Colon (tissue), 2 donors: ENCODE results near the gene POLR2E.

Source experiments
- FAIRE-seq: peaks from 2 replicates; lab custom pipeline; 2012; peaks lifted over from hg19 to GRCh38; lab: Jason Lieb, UNC
- donor health status: control.
- donor health status: control.

Gene POLR2E

DNA sequence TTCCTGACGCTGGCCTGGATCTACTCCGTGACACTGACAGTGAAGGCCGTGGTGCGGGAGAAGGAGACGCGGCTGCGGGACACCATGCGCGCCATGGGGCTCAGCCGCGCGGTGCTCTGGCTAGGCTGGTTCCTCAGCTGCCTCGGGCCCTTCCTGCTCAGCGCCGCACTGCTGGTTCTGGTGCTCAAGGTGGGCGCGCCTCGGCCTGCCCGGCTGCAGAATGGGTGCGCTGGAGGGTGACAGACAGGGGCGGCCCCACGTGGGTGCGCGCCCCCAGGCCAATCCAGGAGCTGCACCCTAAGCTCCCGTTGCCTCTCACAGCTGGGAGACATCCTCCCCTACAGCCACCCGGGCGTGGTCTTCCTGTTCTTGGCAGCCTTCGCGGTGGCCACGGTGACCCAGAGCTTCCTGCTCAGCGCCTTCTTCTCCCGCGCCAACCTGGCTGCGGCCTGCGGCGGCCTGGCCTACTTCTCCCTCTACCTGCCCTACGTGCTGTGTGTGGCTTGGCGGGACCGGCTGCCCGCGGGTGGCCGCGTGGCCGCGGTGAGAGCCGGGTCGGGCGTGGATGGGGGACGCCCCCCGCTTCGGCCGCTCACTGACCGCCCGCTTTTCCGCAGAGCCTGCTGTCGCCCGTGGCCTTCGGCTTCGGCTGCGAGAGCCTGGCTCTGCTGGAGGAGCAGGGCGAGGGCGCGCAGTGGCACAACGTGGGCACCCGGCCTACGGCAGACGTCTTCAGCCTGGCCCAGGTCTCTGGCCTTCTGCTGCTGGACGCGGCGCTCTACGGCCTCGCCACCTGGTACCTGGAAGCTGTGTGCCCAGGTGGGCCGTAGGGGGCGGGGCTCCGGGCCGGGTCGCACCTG is 48.1 kb downstream of the POLR2E start:
- no peak for FAIRE-seq

DNA sequence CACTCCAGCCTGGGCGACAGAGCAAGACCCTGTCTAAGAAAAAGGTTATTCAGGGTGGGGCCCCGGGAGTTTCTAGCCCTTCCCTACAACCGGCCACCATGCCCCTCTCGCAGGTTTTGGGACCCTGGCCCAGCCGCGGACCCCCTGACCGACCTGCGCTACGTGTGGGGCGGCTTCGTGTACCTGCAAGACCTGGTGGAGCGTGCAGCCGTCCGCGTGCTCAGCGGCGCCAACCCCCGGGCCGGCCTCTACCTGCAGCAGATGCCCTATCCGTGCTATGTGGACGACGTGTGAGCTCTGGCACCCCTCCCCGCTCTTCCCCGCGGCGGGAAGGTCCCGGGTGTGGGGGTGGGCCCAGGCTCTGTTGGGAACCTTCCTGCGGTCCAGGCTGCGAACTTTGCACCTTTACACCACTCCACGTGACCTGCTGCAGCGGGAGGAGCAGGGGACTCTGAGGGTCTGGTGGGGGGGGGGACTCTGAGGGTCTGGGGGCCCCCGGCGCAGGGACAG is 49.0 kb downstream of the POLR2E start:
- FAIRE-seq: no peak

DNA sequence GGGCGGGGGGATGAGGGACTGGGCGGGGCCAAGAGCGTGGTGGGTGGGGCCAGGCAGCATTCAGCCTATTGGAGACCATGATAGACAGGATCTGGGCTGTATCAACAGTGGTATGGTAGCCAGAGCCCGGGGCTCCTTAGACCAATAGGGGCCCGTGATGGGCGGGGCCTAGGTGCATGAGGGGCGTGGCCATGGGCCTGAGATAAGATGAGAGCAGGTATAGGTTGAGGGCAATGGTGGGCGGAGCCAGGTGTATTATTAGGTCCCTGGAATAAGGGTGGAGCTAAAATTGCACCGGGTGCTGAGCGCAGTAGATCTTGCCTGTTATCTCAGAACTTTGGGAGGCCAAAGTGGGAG is 50.0 kb downstream of the POLR2E start:
- no peak for FAIRE-seq

DNA sequence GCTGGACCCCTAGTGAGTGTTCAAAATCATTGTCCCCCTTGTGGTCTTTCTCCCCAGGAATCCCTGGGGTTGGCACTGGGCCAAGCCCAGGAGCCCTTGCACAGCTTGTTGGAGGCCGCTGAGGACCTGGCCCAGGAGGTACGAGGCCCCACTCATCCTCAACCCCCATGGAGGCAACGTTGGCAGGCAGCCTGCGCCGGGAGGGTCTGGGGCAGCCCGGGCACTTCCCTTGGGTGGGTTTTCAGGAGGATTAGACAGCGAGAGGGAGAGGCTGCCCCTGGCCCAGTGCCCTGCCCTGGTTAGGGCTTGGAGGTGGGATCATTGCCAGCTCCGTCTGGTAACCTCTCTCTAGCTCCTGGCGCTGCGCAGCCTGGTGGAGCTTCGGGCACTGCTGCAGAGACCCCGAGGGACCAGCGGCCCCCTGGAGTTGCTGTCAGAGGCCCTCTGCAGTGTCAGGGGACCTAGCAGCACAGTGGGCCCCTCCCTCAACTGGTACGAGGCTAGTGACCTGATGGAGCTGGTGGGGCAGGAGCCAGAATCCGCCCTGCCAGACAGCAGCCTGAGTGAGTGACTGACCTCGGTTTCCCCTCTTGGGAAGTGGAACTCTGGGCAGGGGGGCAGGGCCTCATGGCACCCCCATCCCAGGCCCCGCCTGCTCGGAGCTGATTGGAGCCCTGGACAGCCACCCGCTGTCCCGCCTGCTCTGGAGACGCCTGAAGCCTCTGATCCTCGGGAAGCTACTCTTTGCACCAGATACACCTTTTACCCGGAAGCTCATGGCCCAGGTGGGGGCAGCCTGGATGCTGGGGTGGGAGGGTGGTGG is 52.3 kb downstream of the POLR2E start:
- no peak for FAIRE-seq

DNA sequence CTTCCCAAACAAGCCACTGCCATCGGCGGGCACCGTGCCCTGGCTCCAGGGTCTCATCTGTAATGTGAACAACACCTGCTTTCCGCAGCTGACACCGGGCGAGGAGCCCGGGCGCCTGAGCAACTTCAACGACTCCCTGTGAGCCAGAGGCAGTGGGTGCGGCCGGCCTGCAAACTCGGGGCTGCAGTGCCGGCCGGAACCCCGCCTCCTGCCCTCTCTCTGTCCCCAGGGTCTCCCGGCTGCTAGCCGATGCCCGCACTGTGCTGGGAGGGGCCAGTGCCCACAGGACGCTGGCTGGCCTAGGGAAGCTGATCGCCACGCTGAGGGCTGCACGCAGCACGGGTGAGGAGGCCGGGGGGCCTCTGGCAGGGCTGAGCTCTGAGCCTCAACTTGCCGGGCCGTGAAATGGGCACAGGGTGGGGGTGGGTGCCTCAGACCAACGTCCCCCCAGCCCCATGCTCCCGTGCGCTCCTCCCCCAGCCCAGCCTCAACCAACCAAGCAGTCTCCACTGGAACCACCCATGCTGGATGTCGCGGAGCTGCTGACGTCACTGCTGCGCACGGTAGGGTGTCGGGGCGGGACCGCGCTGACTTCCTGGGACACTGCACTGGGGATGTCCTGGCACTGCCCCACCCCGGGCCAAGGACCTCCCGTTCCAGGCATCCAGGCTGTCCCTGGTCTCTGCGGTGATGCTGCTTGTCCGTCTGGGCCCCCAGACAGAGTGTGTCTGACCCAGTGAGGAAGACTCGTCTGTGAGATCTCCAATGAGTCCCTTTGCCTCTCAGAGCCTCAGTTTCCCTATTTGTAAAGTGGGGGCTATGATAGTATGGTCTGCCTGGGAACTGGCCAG is 53.1 kb downstream of the POLR2E start:
- no peak for FAIRE-seq

DNA sequence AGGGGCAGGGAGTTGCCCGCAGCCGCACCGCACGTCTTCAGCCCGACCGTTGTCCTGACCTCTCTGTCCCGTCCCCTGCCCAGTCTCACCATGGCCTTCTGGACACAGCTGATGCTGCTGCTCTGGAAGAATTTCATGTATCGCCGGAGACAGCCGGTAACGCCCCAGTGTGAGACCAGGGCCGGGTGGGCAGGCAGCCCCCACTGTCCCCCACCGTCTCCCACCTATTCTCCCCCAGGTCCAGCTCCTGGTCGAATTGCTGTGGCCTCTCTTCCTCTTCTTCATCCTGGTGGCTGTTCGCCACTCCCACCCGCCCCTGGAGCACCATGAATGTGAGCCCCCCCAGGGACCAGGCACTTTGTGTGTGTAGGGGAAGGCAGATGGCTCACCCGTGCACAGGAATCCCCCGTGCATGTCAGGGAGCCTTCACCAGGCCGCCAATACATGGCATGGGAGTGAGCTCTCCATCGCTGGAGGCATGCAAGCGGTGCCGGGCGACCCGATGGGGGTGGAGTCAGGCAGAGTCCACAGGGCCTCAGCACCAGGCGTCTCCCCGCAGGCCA is 53.8 kb downstream of the POLR2E start:
- FAIRE-seq: no peak

DNA sequence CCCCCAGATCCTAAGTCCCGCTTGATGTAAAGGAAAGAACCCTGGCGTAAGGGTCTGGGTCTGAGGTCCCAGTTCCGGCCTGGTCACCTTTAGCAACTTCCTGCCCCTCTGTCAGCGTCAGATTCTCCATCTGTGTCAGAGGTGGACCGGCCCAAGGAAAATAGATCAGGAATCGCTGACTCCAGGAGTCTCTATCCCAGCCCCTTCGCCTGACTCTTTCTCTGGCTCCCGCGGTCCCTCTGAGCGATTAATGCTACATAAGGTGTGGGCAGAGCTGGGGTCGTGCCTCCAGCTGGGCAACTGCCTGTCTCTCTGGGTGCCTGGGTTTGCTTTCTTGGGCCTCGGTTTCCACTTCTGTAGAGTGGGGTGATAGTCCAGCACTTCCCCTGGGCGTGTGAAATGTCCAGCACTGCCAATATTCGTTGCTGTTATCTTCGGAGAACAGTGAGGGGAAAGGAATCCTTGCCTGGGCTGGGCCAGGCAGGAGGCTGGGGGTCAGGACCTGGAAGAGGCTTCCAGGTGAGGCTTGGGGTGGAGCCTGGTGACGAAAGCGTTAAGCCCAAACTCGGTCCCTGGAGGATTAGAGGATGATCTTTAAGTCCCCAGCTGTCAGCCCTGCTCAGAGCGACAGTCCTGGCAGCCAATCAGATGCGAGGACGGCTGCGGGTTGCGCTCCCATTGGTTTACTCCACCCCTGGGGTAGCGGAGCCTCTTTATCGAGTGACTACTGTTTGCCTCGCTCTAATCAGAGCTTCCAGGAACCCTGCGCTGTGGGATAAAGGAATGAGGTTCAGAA is 54.5 kb downstream of the POLR2E start:
- FAIRE-seq: no peak

DNA sequence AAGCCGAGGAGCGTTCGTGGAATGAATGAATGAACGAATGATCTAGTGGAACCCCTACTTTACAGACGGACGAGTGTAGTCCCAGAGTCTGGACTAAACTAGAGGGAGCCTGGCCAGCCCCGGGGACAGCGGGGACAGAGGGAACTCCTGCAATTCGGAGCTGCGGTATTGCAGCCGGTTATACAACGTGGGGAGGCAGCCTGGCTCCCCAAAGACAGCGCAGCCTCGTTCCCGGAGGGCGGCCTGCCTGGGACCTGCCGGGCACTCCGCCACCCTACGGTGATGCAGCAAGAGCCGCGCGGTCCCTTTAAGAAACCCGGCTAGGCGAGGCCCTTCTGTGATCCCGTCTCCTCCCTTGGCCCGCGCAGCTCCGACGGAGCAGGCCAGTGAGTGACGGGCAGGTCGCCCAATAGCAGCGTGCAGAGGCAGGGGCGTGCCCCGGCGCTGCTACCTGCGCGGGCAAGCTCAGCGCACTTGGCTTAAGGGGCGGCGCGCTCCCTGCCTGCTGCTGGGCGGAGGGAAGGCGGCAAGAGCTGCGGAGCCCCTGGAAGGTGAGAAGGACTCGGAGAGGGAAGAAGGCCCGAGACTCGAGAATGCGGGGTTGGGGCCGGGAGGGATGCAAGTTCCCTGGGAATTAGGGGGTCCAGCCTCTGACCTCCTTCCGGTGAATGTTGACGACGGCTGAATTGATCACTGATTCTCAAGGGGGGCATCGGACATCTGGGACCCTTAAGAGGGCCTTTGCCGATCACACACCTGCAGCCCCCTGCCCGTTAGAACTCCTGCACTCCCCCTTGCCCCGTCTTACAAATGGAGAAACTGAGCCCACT is 55.3 kb downstream of the POLR2E start, which contains the start of gene ABCA7:
Gene ABCA7, plus strand, starts transcription at position 462 of the 830 bp plus-strand sequence. CDS start 1,255 bp downstream, outside the sequence.
- no peak for FAIRE-seq

DNA sequence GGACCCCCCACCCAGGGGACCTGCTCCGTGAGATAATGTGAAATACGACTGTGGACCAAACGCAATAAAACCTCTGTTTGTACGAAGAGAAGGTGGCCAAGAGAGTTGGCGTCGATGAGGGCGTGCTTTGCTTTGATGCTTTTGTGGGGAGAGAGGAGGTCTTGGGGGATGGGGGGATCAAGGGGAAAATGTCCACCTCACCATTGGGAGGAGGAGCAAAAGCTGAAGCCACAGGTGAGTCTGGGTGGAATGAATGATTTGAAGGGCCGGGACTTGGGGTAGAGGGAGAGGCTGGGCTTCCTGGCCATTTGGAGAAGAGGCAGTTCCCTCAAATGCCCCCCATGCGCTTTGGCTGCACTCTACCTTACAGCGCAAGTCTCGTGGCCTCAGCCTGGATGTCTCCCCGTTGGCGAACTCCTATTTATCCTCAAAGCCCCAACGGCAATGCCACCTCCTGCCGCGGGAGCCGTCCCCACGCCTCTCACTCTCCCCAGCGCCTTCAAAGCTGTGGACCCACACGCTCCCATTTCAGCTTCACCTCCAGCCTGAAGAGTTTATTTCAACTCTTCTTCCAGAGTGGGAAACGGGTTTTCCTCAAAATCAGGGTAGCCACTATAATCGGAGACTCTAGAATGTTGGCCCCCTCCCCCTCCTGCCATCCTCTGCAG is 56.1 kb downstream of the POLR2E start:
- no peak for FAIRE-seq

DNA sequence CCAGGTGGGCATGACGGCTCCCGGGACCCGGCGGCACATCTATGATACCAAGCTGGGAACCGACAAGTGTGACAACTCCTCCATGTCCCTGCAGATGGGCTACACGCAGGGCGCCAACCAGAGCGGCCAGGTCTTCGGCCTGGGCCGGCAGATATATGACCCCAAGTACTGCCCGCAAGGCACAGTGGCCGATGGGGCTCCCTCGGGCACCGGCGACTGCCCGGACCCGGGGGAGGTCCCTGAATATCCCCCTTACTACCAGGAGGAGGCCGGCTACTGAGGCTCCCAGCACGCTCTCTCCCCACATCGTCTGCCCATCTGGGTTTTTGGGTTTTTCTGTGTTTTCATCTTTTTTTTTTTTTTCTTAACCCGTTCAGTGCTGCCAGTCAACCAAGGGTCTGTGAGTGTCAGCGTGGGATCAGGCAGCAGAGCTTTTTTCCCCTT is 57.5 kb downstream of the POLR2E start:
- no peak for FAIRE-seq
